ENCODE measurements around the gene MARVELD1. TPM values are rescaled to one million over a fixed set of nuclear protein-coding genes. Genes with fewer than 3 reads are reported as not detected.

MARVELD1 gene
- total RNA-seq, 1 donor from 2014 or later: 21.2 TPM

DNA sequence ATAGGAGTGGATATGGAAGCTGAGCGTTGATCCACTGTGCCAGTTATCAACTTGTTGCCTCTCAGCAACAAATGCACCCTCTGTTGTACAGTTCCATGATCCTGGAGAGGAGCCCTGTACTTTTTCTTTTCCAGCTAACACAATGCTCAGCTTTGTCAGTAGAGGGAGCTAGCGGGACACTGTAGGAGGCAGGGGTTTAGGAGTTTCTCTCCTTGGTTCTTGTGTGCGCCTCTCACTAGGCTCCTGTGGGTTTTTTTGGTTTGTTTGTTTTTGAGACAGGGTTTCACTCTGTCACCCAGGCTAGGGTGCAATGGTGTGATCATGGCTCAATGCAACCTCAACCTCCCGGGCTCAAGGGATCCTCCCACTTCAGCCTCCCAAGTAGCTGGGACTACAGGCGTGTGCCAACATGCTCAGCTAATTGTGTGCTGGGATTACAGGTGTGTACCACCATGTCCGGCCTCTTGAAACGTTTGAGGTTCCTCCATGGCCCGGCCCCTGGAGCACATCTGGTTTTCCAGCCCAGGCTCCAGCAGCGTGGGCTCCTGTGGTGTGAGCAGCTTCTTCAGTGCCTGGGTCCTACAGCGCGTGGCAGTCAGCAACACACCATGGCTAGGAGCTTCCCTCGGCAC, 12.0 kb upstream of the MARVELD1 start:
- H3K4me3 ChIP-seq (ENCODE audit: low read depth, low read length): no peak overlapping the region
- TF ChIP-seq, protein P1, sequence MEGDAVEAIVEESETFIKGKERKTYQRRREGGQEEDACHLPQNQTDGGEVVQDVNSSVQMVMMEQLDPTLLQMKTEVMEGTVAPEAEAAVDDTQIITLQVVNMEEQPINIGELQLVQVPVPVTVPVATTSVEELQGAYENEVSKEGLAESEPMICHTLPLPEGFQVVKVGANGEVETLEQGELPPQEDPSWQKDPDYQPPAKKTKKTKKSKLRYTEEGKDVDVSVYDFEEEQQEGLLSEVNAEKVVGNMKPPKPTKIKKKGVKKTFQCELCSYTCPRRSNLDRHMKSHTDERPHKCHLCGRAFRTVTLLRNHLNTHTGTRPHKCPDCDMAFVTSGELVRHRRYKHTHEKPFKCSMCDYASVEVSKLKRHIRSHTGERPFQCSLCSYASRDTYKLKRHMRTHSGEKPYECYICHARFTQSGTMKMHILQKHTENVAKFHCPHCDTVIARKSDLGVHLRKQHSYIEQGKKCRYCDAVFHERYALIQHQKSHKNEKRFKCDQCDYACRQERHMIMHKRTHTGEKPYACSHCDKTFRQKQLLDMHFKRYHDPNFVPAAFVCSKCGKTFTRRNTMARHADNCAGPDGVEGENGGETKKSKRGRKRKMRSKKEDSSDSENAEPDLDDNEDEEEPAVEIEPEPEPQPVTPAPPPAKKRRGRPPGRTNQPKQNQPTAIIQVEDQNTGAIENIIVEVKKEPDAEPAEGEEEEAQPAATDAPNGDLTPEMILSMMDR (conservative IDR thresholded peaks at IDR 0.05; ENCODE audit: low read depth, low read length): peak; percentile 97
- no peak for DNase-seq (ENCODE audit: low read depth)

DNA sequence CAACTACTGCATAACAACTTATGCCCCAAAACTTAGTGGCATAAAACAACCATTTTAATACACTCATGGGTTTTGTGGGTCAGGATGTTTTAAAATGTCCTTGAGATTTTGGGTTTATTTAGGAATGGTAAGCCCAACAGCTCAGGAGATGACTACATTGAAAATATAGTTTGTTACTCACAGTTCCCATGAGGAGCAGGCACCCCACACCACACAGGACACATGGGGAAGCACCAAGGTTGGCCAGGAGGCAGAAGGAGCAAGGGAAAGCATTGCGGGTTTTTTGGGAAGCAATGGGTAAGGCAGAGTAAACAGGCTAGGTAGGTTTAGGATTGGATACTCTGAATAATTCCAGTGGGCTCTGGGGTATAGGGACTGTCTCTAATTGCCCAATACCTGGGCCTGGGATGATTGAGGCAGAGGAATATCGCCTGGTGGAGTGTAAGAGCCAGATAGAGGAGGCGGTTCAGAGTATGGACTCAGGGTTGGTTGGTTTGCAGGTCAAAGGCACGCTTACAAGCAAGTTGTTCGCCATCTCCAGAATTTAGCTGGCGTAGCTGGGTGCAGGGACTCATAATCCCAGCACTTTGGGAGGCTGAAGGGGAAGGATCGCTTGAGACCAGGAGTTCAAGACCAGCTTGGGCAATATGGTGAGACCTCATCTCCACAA, 10.0 kb upstream of the MARVELD1 start:
- no peak overlapping the region for H3K4me3 ChIP-seq (ENCODE audit: low read depth, low read length)
- TF ChIP-seq, protein P1 (conservative IDR thresholded peaks at IDR 0.05; ENCODE audit: low read depth, low read length): no peak
- no peak for DNase-seq (ENCODE audit: low read depth)

DNA sequence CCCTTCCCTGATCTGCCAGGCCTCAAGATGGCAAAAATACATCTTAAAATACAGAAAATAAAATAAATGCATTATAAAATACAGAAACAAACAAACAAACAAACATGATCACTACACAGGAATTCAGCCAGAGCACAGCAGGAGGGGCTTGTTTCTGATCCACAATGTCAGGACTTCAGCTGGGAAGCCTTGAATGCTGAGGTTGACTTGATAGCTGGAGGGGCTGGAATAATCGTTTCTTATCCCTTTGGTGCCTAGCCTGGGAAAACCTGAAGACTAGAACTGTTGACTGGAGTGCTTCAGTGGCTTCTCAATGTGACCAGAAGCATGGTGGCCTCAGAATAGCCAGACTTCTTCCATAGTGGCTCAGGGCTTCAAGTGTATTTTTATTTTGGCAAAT, 9.2 kb upstream of the MARVELD1 start:
- no peak overlapping the region for H3K4me3 ChIP-seq (ENCODE audit: low read depth, low read length)
- TF ChIP-seq, protein P1 (conservative IDR thresholded peaks at IDR 0.05; ENCODE audit: low read depth, low read length): no peak
- no peak for DNase-seq (ENCODE audit: low read depth)

DNA sequence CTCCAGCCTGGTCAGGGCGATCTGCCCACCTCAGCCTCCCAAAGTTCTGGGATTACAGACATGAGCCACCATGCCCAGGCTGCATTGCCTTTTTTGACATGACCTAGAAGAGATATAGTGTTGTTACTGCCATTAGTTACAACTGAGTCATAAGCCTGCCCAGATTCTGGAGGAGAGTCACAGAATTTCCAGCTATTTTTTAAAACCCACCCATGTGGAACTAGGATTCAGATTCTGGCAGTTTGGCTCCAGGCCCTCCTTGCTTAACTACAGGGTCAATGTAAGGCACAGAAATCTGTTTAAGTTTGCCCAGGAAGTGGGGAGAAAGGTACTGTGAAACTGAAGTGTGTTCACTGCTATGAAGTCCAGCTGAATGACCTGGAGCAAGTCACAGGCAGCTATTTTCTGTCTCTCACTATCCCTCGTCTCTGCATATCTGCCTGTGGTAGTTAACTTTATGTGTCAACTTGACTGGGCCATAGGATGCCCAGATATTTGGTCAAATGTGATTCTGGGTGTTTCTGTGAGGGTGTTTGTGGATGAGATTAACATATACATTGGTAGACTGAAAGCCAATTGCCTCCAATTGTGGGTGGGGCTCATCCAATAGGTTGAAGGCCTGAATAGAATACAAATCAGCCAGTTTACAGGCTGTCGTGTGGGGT, 8.4 kb upstream of the MARVELD1 start:
- no peak overlapping the region for H3K4me3 ChIP-seq (ENCODE audit: low read depth, low read length)
- no peak for DNase-seq (ENCODE audit: low read depth)
- TF ChIP-seq, protein P1 (conservative IDR thresholded peaks at IDR 0.05; ENCODE audit: low read depth, low read length): no peak

DNA sequence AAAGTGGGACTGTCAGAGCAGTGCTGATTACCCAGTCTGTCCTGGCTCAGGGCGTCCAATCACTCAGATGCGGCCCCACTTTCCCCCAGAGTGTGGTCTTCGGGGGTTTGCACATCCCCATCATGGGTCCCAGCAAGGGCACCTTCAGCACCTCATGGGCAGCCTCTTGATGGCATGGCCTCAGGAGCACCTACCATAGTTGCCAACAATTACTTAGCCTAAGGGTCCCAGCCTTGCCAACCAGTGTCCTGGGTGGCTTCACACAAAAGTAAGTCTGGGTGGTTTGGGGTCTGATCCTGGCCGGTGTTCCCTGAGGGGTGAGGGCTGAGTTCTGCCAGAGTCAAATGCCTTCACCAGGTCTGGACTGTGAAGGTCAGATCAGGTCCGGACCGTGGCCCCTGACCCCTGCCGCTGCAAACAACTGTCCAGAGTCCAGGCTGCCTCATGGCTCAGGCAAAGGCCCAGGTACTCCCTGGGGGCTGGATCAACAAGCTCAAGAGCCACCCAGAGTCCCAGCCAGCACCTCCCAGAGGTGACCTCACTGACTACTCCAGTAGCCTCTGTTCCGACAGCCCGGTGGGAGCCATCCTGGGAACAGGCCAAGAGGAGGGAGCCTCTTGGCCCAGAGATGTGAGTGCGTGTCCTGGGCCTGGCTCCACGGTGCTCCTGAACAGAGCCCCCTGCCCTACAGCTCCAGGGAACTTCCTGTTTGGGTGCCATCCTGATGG, 6.2 kb upstream of the MARVELD1 start:
- DNase-seq (ENCODE audit: low read depth): no peak
- TF ChIP-seq, protein P1 (conservative IDR thresholded peaks at IDR 0.05; ENCODE audit: low read depth, low read length): no peak
- no peak overlapping the region for H3K4me3 ChIP-seq (ENCODE audit: low read depth, low read length)

DNA sequence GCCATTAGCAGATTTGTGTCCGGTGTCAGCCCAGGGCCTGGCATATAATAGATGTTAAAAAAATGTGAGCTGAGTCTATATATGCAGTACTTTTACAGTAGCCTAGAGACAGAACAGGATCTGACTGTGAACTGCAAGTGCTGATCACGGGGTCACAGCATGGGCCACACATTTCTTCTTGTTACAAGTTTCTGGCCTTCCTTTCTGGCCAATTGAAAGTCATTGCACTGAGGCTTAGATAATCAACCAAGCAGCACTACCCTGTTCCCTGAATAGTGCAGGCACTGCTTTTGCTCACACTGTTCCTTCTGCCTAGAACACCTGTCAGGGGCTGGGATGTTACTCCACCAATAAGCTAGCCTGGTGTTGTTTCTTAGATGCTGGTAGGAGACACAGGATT, 5.4 kb upstream of the MARVELD1 start:
- TF ChIP-seq, protein P1 (conservative IDR thresholded peaks at IDR 0.05; ENCODE audit: low read depth, low read length): no peak
- no peak overlapping the region for H3K4me3 ChIP-seq (ENCODE audit: low read depth, low read length)
- no peak for DNase-seq (ENCODE audit: low read depth)

Measured in epithelial cell of proximal tubule (primary cell).